IMR-90 (cell line): ENCODE results near the gene KRTAP10-5. TPM values are rescaled to one million over a fixed set of nuclear protein-coding genes. Genes with fewer than 3 reads are reported as not detected.

Experiments used
- ATAC-seq: fragments of 200-7000 bp; cut with Tn5 transposase; 2 replicates; pipeline ENCODE4 v1.9.1; 2020; ENCODE audit warnings: low read depth, mild to moderate bottlenecking, moderate library complexity
- BruUV-seq: library from RNA; stranded (reverse); fragments of 400-500 nt; replicated peaks from 2 replicates; lab custom pipeline; 2021; lab: Mats Ljungman, UMichigan
- CTCF ChIA-PET: fragments of 300-600 bp; formaldehyde crosslinking; extraction: SDS; loops from one replicate; lab custom pipeline; 2021; ENCODE audit warnings: antibody characterized with exemption; lab: Yijun Ruan, JAX
- POLR2A ChIA-PET: fragments of 300-600 bp; sonication (Branson Sonifier 250); formaldehyde crosslinking; loops from one replicate; lab custom pipeline; 2022; ENCODE audit warnings: antibody characterized with exemption; ENCODE audit not compliant: unreplicated experiment; lab: Charles Lee
- DNase-seq: peaks from one replicate; pipeline ENCODE4 v3.0.0; 2013
- H2AFZ ChIP-seq: replicated peaks from 2 replicates; pipeline ENCODE3; 2013; ENCODE audit warnings: low read length, mild to moderate bottlenecking; ENCODE audit not compliant: poor library complexity
- H2AK5ac ChIP-seq: 2 replicates; pipeline ENCODE4 v1.6.1; 2013; ENCODE audit warnings: low read depth, low read length, inconsistent platforms
- H2AK9ac ChIP-seq: replicated peaks from 2 replicates; pipeline ENCODE3; 2013; ENCODE audit warnings: mild to moderate bottlenecking, low read depth, low read length, moderate library complexity; ENCODE audit not compliant: poor library complexity
- H2BK120ac ChIP-seq: 2 replicates; pipeline ENCODE4 v1.6.1; 2013; ENCODE audit warnings: low read depth, low read length, inconsistent platforms
- H2BK15ac ChIP-seq: 3 replicates; pipeline ENCODE4 v1.6.1; 2013; ENCODE audit warnings: low read depth, low read length, inconsistent platforms
- H2BK20ac ChIP-seq: 2 replicates; pipeline ENCODE4 v1.6.1; 2013; ENCODE audit warnings: low read depth, mild to moderate bottlenecking, inconsistent platforms, low read length, moderate library complexity
- H2BK5ac ChIP-seq: 2 replicates; pipeline ENCODE4 v1.6.1; 2013; ENCODE audit warnings: mild to moderate bottlenecking, low read depth, low read length, inconsistent platforms; ENCODE audit not compliant: poor library complexity, severe bottlenecking
- H3K14ac ChIP-seq: replicated peaks from 2 replicates; pipeline ENCODE4 v1.6.1; 2013; ENCODE audit warnings: low read depth, low read length, inconsistent platforms
- H3K18ac ChIP-seq: 2 replicates; pipeline ENCODE4 v1.6.1; 2013; ENCODE audit warnings: low read depth, low read length, control low read depth
- H3K23ac ChIP-seq: 2 replicates; pipeline ENCODE4 v1.6.1; 2013; ENCODE audit warnings: low read depth, low read length, inconsistent platforms
- H3K27ac ChIP-seq: 2 replicates; pipeline ENCODE4 v1.5.1; 2013; ENCODE audit warnings: mild to moderate bottlenecking, control low read depth, low read length; ENCODE audit not compliant: insufficient read depth
- H3K27me3 ChIP-seq: 2 replicates; pipeline ENCODE4 v1.6.1; 2013; ENCODE audit warnings: low read length; ENCODE audit not compliant: control insufficient read depth, insufficient read depth
- H3K36me3 ChIP-seq: 2 replicates; pipeline ENCODE4 v1.6.1; 2013; ENCODE audit warnings: low read length, mixed read lengths; ENCODE audit not compliant: control insufficient read depth, insufficient read depth
- H3K4ac ChIP-seq: 2 replicates; pipeline ENCODE4 v1.6.1; 2013; ENCODE audit warnings: low read depth, low read length, inconsistent platforms
- H3K4me1 ChIP-seq: 2 replicates; pipeline ENCODE4 v1.6.1; 2013; ENCODE audit warnings: low read length, mixed read lengths; ENCODE audit not compliant: control insufficient read depth, insufficient read depth
- H3K4me2 ChIP-seq: 2 replicates; pipeline ENCODE4 v1.6.1; 2013; ENCODE audit warnings: low read depth, mild to moderate bottlenecking, control low read depth, low read length, moderate library complexity
- H3K4me3 ChIP-seq: 2 replicates; pipeline ENCODE4 v1.5.1; 2013; ENCODE audit warnings: low read depth, mild to moderate bottlenecking, control low read depth, low read length, moderate library complexity; ENCODE audit not compliant: insufficient read depth
- H3K56ac ChIP-seq: 2 replicates; pipeline ENCODE4 v1.6.1; 2013; ENCODE audit warnings: low read length, inconsistent platforms; ENCODE audit not compliant: insufficient read depth; ENCODE audit errors: extremely low read depth
- H3K79me1 ChIP-seq, 2 experiments: 2 replicates each; pipeline ENCODE4 v1.6.1; 2013; ENCODE audit warnings: low read length in 2 of 2, inconsistent platforms in 1 of 2, low read depth in 1 of 2
- H3K9ac ChIP-seq: 2 replicates; pipeline ENCODE4 v1.6.1; 2013; ENCODE audit warnings: low read depth, low read length, control low read depth
- H3K9me1 ChIP-seq: 2 replicates; pipeline ENCODE4 v1.6.1; 2013; ENCODE audit warnings: low read length, inconsistent platforms; ENCODE audit not compliant: insufficient read depth
- H3K9me3 ChIP-seq: 2 replicates; pipeline ENCODE4 v1.6.1; 2013; ENCODE audit warnings: low read length; ENCODE audit not compliant: control insufficient read depth, insufficient read depth
- H4K20me1 ChIP-seq: 2 replicates; pipeline ENCODE4 v1.6.1; 2013; ENCODE audit warnings: low read length, inconsistent platforms; ENCODE audit not compliant: insufficient read depth
- H4K5ac ChIP-seq: 2 replicates; pipeline ENCODE4 v1.6.1; 2013; ENCODE audit warnings: mild to moderate bottlenecking, low read depth, low read length, control low read depth
- H4K8ac ChIP-seq, 2 experiments: 2 replicates each; pipeline ENCODE4 v1.6.1; 2013; ENCODE audit warnings: low read depth in 2 of 2, low read length in 2 of 2, control low read depth in 1 of 2, inconsistent platforms in 1 of 2
- H4K91ac ChIP-seq: 2 replicates; pipeline ENCODE4 v1.6.1; 2013; ENCODE audit warnings: low read depth, low read length, inconsistent platforms; ENCODE audit not compliant: insufficient read depth
- BHLHE40 ChIP-seq: fragments of 150-350 bp; IDR thresholded peaks from 2 replicates; pipeline ENCODE4 v1.6.1; 2016; ENCODE audit warnings: mild to moderate bottlenecking, low read depth, low read length
- CEBPB ChIP-seq: IDR thresholded peaks from 2 replicates; pipeline ENCODE4 v1.6.1; 2012; ENCODE audit warnings: low read depth, low read length, improper control_type of control experiment
- CHD1 ChIP-seq: IDR thresholded peaks from 2 replicates; pipeline ENCODE4 v1.6.1; 2012; ENCODE audit warnings: low read depth, low read length, improper control_type of control experiment
- CTCF ChIP-seq: conservative IDR thresholded peaks from 2 replicates; pipeline ENCODE4 v1.5.1; 2012; ENCODE audit warnings: mild to moderate bottlenecking, low read depth, low read length, improper control_type of control experiment
- ELK1 ChIP-seq: fragments of 150-350 bp; IDR thresholded peaks from 2 replicates; pipeline ENCODE4 v1.6.1; 2016; ENCODE audit warnings: low read depth, mild to moderate bottlenecking, low read length, moderate library complexity, borderline replicate concordance
- FOS ChIP-seq: fragments of 150-350 bp; IDR thresholded peaks from 2 replicates; pipeline ENCODE4 v1.6.1; 2016; ENCODE audit warnings: low read depth, low read length
- MAFK ChIP-seq: IDR thresholded peaks from 2 replicates; pipeline ENCODE4 v1.6.1; 2012; ENCODE audit warnings: low read depth, low read length, improper control_type of control experiment
- MAZ ChIP-seq: IDR thresholded peaks from 2 replicates; pipeline ENCODE4 v1.6.1; 2012; ENCODE audit warnings: low read depth, mild to moderate bottlenecking, low read length, improper control_type of control experiment, moderate library complexity, borderline replicate concordance
- MXI1 ChIP-seq: IDR thresholded peaks from 2 replicates; pipeline ENCODE4 v1.6.1; 2012; ENCODE audit warnings: low read depth, mild to moderate bottlenecking, low read length, moderate library complexity, borderline replicate concordance
- NFE2L2 ChIP-seq: fragments of 150-350 bp; IDR thresholded peaks from 2 replicates; pipeline ENCODE4 v1.6.1; 2016; ENCODE audit warnings: low read depth, mild to moderate bottlenecking, low read length
- POLR2A ChIP-seq: IDR thresholded peaks from 2 replicates; pipeline ENCODE4 v1.6.1; 2012; ENCODE audit warnings: mild to moderate bottlenecking, low read depth, low read length
- RAD21 ChIP-seq: IDR thresholded peaks from 2 replicates; pipeline ENCODE4 v1.6.1; 2012; ENCODE audit warnings: low read length, improper control_type of control experiment
- RCOR1 ChIP-seq: IDR thresholded peaks from 2 replicates; pipeline ENCODE4 v1.6.1; 2012; ENCODE audit warnings: mild to moderate bottlenecking, low read length, improper control_type of control experiment; ENCODE audit not compliant: insufficient replicate concordance
- RFX5 ChIP-seq: IDR thresholded peaks from 2 replicates; pipeline ENCODE4 v1.8.0; 2012; ENCODE audit warnings: low read depth, mild to moderate bottlenecking, low read length, moderate library complexity
- SMC3 ChIP-seq: fragments of 150-350 bp; IDR thresholded peaks from 2 replicates; pipeline ENCODE4 v1.6.1; 2016; ENCODE audit warnings: low read depth, mild to moderate bottlenecking, antibody characterized with exemption, low read length, moderate library complexity
- USF2 ChIP-seq: fragments of 150-350 bp; IDR thresholded peaks from 2 replicates; pipeline ENCODE4 v1.6.1; 2017; ENCODE audit warnings: mild to moderate bottlenecking, antibody characterized with exemption, low read length, low read depth
- WGBS, 2 experiments: methylation state at CpG; one replicate each; pipeline versions ENCODE4 v1.1.5 to v1.1.7; 2013; ENCODE audit warnings: missing lambda C conversion rate in 2 of 2; ENCODE audit not compliant: insufficient read length in 1 of 2; ENCODE audit errors: extremely low coverage in 2 of 2; 5-methylcytosine and 5-hydroxymethylcytosine counted together
- dilution Hi-C: fragments of 300-500 bp; cut with HindIII; formaldehyde crosslinking; loops from one replicate; pipeline ENCODE4 v1.14.3; 2018; ENCODE audit warnings: low sequenced_read_pairs; ENCODE audit not compliant: unreplicated experiment
- in situ Hi-C: fragments of 300-500 bp; cut with MboI; formaldehyde crosslinking; loops from 3 replicates; pipeline ENCODE4 v1.14.3; 2019; ENCODE audit warnings: low sequenced_read_pairs, inconsistent platforms, mixed read lengths
- intact Hi-C: fragments of 100-400 bp; cut with micrococcal nuclease; formaldehyde crosslinking; loops from 2 replicates; pipeline ENCODE4 v1.10.0; 2022
- polyA plus RNA-seq, 3 experiments: library from polyadenylated mRNA; depleted of rRNA; stranded (reverse); fragments of >200 nt; gene quantifications; 2 replicates each; pipeline ENCODE4 v1.2.3, GENCODE V29; 2012; ENCODE audit warnings: low replicate concordance in 1 of 3
- total RNA-seq: library from RNA; depleted of rRNA; stranded (reverse); fragments of >200 nt; gene quantifications from 2 replicates; pipeline ENCODE4 v1.2.3, GENCODE V29; 2012

KRTAP10-5 gene
- total and polyA plus RNA-seq, 2 of the 4 experiments (the other 2 are of a cell fraction), result not detected

- no peak overlapping the region for H3K56ac ChIP-seq
- TF ChIP-seq BHLHE40, result no peak
- TF ChIP-seq ELK1, result no peak
- no peak for TF ChIP-seq SMC3
- no peak for TF ChIP-seq RAD21
- no peak for TF ChIP-seq RCOR1
- no peak for TF ChIP-seq FOS
- TF ChIP-seq RFX5, result no peak
- TF ChIP-seq USF2, result no peak
- TF ChIP-seq MXI1, result no peak
- no peak for TF ChIP-seq CTCF
- TF ChIP-seq MAZ, result no peak
- no peak for TF ChIP-seq CHD1
- TF ChIP-seq MAFK, result no peak
- TF ChIP-seq POLR2A, result no peak
- TF ChIP-seq CEBPB, result no peak
- no peak for TF ChIP-seq NFE2L2
- DNase-seq (no peak), ATAC-seq (no peak)
- no peak overlapping the region for H2BK20ac ChIP-seq
- H3K18ac ChIP-seq, result no peak overlapping the region
- no peak overlapping the region for H2AK9ac ChIP-seq
- H3K9me1 ChIP-seq, result no peaks in the 10 kb centered on the region
- CTCF ChIA-PET, result no interaction called here
- no peak overlapping the region for H2BK5ac ChIP-seq
- no peak overlapping the region for H4K5ac ChIP-seq
- no peaks in the 10 kb centered on the region for H3K4me1 ChIP-seq
- no TSS peak for BruUV-seq
- POLR2A ChIA-PET, result no interaction called here
- no peak overlapping the region for H4K8ac ChIP-seq
- H4K91ac ChIP-seq, result no peak overlapping the region
- H3K14ac ChIP-seq, result no peak overlapping the region
- 79% methylated on average over 4 of the region's 21 CpGs; no CpG with 5 or more reads in 1 of the 2 experiments for WGBS, 2 experiments
- no peak overlapping the region for H3K4ac ChIP-seq
- in situ Hi-C loops, result no loop called here
- no peak overlapping the region for H3K23ac ChIP-seq
- H3K27me3 ChIP-seq, result 0 out of 2 replicates have a peak, but pooled peaks cover 2% of the 10 kb centered on the region
- no peak overlapping the region for H2AK5ac ChIP-seq
- H3K9me3 ChIP-seq, result peaks cover 11% of the 10 kb centered on the region; the same call in 1 of the 2 replicates
- H3K27ac ChIP-seq, result no peak overlapping the region
- H3K36me3 ChIP-seq, result no peaks in the 10 kb centered on the region
- no peak overlapping the region for H3K4me3 ChIP-seq
- dilution Hi-C loops, result no loop called here
- no peaks in the 10 kb centered on the region for H3K79me1 ChIP-seq
- H3K9ac ChIP-seq, result no peak overlapping the region
- H3K4me2 ChIP-seq, result no peak overlapping the region
- H2BK15ac ChIP-seq, result no peak overlapping the region
- H2BK120ac ChIP-seq, result no peak overlapping the region
- intact Hi-C loops, result no loop called here
- H2AFZ ChIP-seq, result no peak overlapping the region
- no peaks in the 10 kb centered on the region for H4K20me1 ChIP-seq
Observed at GRCh38 chr21:44533891-44534627, 46.3 kb downstream of the KRTAP10-5 start.
